Measurements from ENCODE around the gene CDK11B. TPM values are rescaled to one million over a fixed set of nuclear protein-coding genes. Genes with fewer than 3 reads are reported as not detected.
"Not testable (repeated sequence)": the region's sequence is repeated elsewhere in the genome, so short reads cannot be mapped to it uniquely, and the experiment has no call there.

Gene CDK11B
- total and polyA plus RNA-seq, 2 donors from 2014 or later = 13.9 to 24.0 TPM

- H3K4me1 ChIP-seq (ENCODE audit: control insufficient read depth in 2 of 3, insufficient read depth in 2 of 3, low read depth in 1 of 3, low read length in 3 of 3); H3K27me3 ChIP-seq (ENCODE audit: control insufficient read depth, insufficient read depth, low read length); H3K27ac ChIP-seq (ENCODE audit: low read depth in 2 of 2, low read length in 2 of 2); H3K4me3 ChIP-seq (ENCODE audit: low read length in 3 of 3); H3K36me3 ChIP-seq (ENCODE audit: control insufficient read depth in 2 of 3, insufficient read depth in 3 of 3, low read length in 3 of 3); FAIRE-seq; H3K9me3 ChIP-seq (ENCODE audit: control insufficient read depth in 2 of 3, insufficient read depth in 1 of 3, low read length in 3 of 3); intact Hi-C loops (cut with DNase I); H3K9ac ChIP-seq (ENCODE audit: low read length in 3 of 3): not testable (repeated sequence)
- DNase-seq = peak in 1 of 5 donors; percentile 35
These were observed 17.9 kb downstream of the CDK11B start for GRCh38 chr1:1640711-1641461.

- H3K9ac ChIP-seq (ENCODE audit: low read length in 3 of 3); H3K4me1 ChIP-seq (ENCODE audit: control insufficient read depth in 2 of 3, insufficient read depth in 2 of 3, low read depth in 1 of 3, low read length in 3 of 3); H3K9me3 ChIP-seq (ENCODE audit: control insufficient read depth in 2 of 3, insufficient read depth in 1 of 3, low read length in 3 of 3); H3K4me3 ChIP-seq (ENCODE audit: low read length in 3 of 3); H3K27ac ChIP-seq (ENCODE audit: low read depth in 2 of 2, low read length in 2 of 2); H3K27me3 ChIP-seq (ENCODE audit: control insufficient read depth, insufficient read depth, low read length); H3K36me3 ChIP-seq (ENCODE audit: control insufficient read depth in 2 of 3, insufficient read depth in 3 of 3, low read length in 3 of 3); intact Hi-C loops (cut with DNase I); FAIRE-seq: not testable (repeated sequence)
- DNase-seq = peak in 1 of 5 donors; percentile 22
These were observed 18.7 kb downstream of the CDK11B start for GRCh38 chr1:1640081-1640480.

GRCh38 chr1:1639368-1639767 is 19.4 kb downstream of the CDK11B start:
- H3K27me3 ChIP-seq (ENCODE audit: control insufficient read depth, insufficient read depth, low read length); intact Hi-C loops (cut with DNase I); H3K4me1 ChIP-seq (ENCODE audit: control insufficient read depth in 2 of 3, insufficient read depth in 2 of 3, low read depth in 1 of 3, low read length in 3 of 3); H3K9ac ChIP-seq (ENCODE audit: low read length in 3 of 3); H3K9me3 ChIP-seq (ENCODE audit: control insufficient read depth in 2 of 3, insufficient read depth in 1 of 3, low read length in 3 of 3); H3K36me3 ChIP-seq (ENCODE audit: control insufficient read depth in 2 of 3, insufficient read depth in 3 of 3, low read length in 3 of 3); FAIRE-seq; H3K4me3 ChIP-seq (ENCODE audit: low read length in 3 of 3); H3K27ac ChIP-seq (ENCODE audit: low read depth in 2 of 2, low read length in 2 of 2): not testable (repeated sequence)
- peak in 1 of 5 donors; percentile 26 for DNase-seq

- H3K27me3 ChIP-seq (ENCODE audit: control insufficient read depth, insufficient read depth, low read length); H3K9me3 ChIP-seq (ENCODE audit: control insufficient read depth in 2 of 3, insufficient read depth in 1 of 3, low read length in 3 of 3); H3K4me3 ChIP-seq (ENCODE audit: low read length in 3 of 3); H3K27ac ChIP-seq (ENCODE audit: low read depth in 2 of 2, low read length in 2 of 2); H3K36me3 ChIP-seq (ENCODE audit: control insufficient read depth in 2 of 3, insufficient read depth in 3 of 3, low read length in 3 of 3); H3K9ac ChIP-seq (ENCODE audit: low read length in 3 of 3); intact Hi-C loops (cut with DNase I); H3K4me1 ChIP-seq (ENCODE audit: control insufficient read depth in 2 of 3, insufficient read depth in 2 of 3, low read depth in 1 of 3, low read length in 3 of 3); FAIRE-seq: not testable (repeated sequence)
- DNase-seq = peak in 1 of 5 donors; percentile 22
These were observed 20.3 kb downstream of the CDK11B start for GRCh38 chr1:1638528-1638927.

GRCh38 chr1:1637479-1637875 is 21.3 kb downstream of the CDK11B start:
- H3K27ac ChIP-seq (ENCODE audit: low read depth in 2 of 2, low read length in 2 of 2); FAIRE-seq; H3K9me3 ChIP-seq (ENCODE audit: control insufficient read depth in 2 of 3, insufficient read depth in 1 of 3, low read length in 3 of 3); H3K9ac ChIP-seq (ENCODE audit: low read length in 3 of 3); H3K4me3 ChIP-seq (ENCODE audit: low read length in 3 of 3); intact Hi-C loops (cut with DNase I); H3K36me3 ChIP-seq (ENCODE audit: control insufficient read depth in 2 of 3, insufficient read depth in 3 of 3, low read length in 3 of 3); H3K4me1 ChIP-seq (ENCODE audit: control insufficient read depth in 2 of 3, insufficient read depth in 2 of 3, low read depth in 1 of 3, low read length in 3 of 3); H3K27me3 ChIP-seq (ENCODE audit: control insufficient read depth, insufficient read depth, low read length): not testable (repeated sequence)
- DNase-seq = peak in 1 of 5 donors; percentile 41

- intact Hi-C loops (cut with DNase I); H3K9me3 ChIP-seq (ENCODE audit: control insufficient read depth in 2 of 3, insufficient read depth in 1 of 3, low read length in 3 of 3); H3K27me3 ChIP-seq (ENCODE audit: control insufficient read depth, insufficient read depth, low read length); H3K27ac ChIP-seq (ENCODE audit: low read depth in 2 of 2, low read length in 2 of 2); H3K4me3 ChIP-seq (ENCODE audit: low read length in 3 of 3); H3K9ac ChIP-seq (ENCODE audit: low read length in 3 of 3); FAIRE-seq; H3K36me3 ChIP-seq (ENCODE audit: control insufficient read depth in 2 of 3, insufficient read depth in 3 of 3, low read length in 3 of 3); H3K4me1 ChIP-seq (ENCODE audit: control insufficient read depth in 2 of 3, insufficient read depth in 2 of 3, low read depth in 1 of 3, low read length in 3 of 3): not testable (repeated sequence)
- peak in 1 of 5 donors; percentile 72 for DNase-seq
These were observed 22.0 kb downstream of the CDK11B start for GRCh38 chr1:1636621-1637478.

- H3K9me3 ChIP-seq (ENCODE audit: control insufficient read depth in 2 of 3, insufficient read depth in 1 of 3, low read length in 3 of 3); H3K9ac ChIP-seq (ENCODE audit: low read length in 3 of 3); H3K4me1 ChIP-seq (ENCODE audit: control insufficient read depth in 2 of 3, insufficient read depth in 2 of 3, low read depth in 1 of 3, low read length in 3 of 3); H3K36me3 ChIP-seq (ENCODE audit: control insufficient read depth in 2 of 3, insufficient read depth in 3 of 3, low read length in 3 of 3); H3K27me3 ChIP-seq (ENCODE audit: control insufficient read depth, insufficient read depth, low read length); H3K4me3 ChIP-seq (ENCODE audit: low read length in 3 of 3); H3K27ac ChIP-seq (ENCODE audit: low read depth in 2 of 2, low read length in 2 of 2); intact Hi-C loops (cut with DNase I); FAIRE-seq: not testable (repeated sequence)
- peak in 1 of 5 donors; percentile 54 for DNase-seq
These were observed 24.2 kb downstream of the CDK11B start for GRCh38 chr1:1634613-1635012.

GRCh38 chr1:1633409-1633808 is 25.4 kb downstream of the CDK11B start:
- intact Hi-C loops (cut with DNase I); DNase-seq; H3K9me3 ChIP-seq (ENCODE audit: control insufficient read depth in 2 of 3, insufficient read depth in 1 of 3, low read length in 3 of 3); FAIRE-seq; H3K4me3 ChIP-seq (ENCODE audit: low read length in 3 of 3); H3K36me3 ChIP-seq (ENCODE audit: control insufficient read depth in 2 of 3, insufficient read depth in 3 of 3, low read length in 3 of 3); H3K9ac ChIP-seq (ENCODE audit: low read length in 3 of 3); H3K27ac ChIP-seq (ENCODE audit: low read depth in 2 of 2, low read length in 2 of 2); H3K4me1 ChIP-seq (ENCODE audit: control insufficient read depth in 2 of 3, insufficient read depth in 2 of 3, low read depth in 1 of 3, low read length in 3 of 3); H3K27me3 ChIP-seq (ENCODE audit: control insufficient read depth, insufficient read depth, low read length): not testable (repeated sequence)

Data from kidney (tissue), 11 donors.